HuH-7 (cell line): ENCODE measurements around the gene RAB3B.
"Not testable (repeated sequence)": the region's sequence is repeated elsewhere in the genome, so short reads cannot be mapped to it uniquely, and the experiment has no call there.

Experiments
- DNase-seq: peaks from one replicate; pipeline ENCODE4 v3.0.0; 2011; ENCODE audit warnings: low spot score

RAB3B gene

DNA sequence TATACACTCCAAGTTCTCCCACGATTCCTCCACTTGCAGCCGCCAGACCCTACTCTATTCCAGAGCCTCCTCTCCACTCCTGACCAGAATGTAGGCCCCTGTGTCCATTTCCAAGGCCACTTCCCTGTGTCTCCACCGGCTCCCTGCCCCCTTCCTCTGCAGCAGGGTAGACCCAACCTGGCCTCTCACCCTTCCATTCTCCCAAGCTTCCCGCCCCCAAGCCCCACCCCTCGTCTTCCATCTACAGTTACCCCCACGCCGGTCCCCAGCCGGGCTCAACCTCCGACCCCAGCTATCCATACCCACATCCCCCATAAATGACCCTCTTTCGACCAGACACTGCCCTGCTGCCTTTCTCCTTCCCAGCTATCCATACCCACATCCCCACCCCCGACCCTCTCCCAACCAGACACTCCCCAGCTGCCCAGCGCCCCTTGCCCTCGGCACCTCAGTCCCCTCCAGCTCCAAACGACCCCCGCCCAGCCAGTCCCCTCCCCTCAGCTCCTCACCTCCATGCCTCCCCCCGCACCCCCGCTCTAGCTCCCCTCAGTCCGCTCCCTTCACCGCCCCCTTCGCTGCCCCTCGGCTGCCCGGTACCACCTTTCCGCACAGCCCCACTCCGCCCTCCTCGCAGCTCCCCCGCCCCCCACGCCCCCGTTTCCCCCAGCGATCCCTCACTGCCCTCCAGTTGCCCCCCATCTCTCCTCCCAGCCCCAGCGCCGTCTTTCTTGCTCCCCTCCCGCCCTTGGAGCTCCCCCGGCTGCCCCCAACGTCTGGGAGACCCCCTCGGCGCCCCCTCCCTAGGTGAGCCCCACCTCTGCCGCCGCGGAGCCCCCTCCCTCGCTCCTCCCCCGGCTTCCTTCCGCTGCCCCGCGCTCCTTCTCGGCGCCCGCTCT, 670 bp downstream of the RAB3B start:
- peak; percentile 25 for DNase-seq

DNA sequence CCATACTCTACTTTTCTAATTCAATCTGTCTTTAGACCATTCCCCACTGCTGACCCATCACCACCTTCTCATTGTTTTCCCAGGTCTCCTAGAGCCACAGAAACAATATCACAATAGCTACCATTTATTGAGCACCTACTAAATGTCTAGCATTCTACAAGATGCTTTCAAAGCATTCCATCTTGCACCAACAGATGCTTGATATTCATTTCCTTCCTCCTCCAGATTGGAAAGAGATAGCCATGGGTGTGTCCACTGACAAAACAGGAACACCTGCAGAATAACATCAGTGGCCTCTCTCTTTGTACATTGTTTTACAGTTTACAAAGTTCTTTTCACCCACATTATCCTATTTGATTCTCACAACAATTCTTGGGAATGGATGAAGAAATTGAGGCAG, 2.2 kb downstream of the RAB3B start:
- no peak for DNase-seq

DNA sequence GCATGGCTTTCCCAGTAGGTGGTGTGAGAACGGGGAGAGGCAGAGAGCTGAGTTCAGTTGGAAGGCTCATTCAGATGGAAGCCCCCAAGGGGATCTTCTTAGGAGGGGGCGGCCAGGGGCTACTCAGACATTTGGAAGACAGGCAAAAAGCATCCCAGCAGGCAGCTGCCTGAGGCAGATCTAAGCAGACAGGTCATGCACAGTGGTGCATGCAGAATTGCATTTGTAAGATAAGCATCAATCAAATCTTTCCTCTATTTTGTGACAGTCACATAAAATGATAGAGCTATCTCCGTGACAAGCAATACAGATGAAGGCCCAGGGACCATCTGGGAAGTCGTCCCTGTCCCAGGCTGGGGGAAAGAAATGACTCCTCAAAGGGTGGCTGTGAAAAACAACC, 3.8 kb downstream of the RAB3B start:
- no peak for DNase-seq

DNA sequence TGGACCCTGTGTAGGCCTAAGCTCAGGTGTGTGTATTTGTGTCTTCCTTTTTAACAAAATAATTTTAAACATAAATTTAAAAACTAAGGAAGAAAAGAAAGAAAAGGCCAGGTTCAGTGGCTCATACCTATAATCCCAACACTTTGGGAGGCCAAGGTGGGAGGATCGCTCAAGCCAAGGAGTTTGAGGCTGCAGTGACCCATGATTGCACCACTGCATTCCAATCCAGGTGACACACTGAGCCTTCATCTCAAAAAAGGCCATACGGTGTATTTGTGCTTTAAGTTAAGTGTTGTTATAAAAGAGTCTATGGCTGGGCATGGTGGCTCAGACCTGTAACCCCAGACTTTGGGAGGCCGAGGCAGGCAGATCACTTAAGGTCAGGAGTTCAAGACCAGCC, 8.3 kb downstream of the RAB3B start:
- no peak for DNase-seq

DNA sequence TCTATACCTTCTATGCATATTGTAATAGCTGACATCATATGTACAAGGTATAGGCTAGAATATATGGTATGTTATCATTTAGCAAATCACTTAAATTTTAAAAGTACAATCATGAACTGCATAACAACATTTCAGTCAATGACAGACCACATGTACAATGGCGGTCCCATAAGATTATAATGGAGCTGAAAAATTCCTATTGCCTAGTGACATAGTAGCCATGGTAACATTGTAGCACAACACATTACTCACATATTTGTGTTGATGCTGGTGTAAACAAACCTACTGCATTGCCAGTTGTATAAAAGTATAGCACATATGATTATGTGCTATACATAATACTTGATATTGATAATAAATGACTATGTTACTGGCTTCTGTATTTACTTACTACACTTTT, 8.9 kb downstream of the RAB3B start:
- no peak for DNase-seq

DNA sequence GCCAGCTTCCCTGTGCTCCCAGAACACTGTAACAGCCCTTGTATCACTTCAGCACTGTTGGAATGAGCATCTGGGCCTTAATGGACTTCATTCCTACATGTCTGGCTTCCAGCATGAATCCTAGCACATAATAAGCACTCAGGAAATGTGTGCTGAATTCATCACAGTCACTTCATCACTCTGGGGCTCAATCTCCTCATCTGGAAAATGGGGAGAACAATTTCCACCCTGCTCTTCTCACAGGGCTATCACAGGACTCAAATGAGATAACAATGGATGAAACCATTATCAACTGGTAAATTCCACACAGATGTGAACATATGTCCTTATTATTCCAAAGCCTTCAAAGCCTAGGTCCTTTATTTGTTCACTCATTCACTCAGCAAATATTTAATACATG, 12.4 kb downstream of the RAB3B start:
- DNase-seq = no peak

DNA sequence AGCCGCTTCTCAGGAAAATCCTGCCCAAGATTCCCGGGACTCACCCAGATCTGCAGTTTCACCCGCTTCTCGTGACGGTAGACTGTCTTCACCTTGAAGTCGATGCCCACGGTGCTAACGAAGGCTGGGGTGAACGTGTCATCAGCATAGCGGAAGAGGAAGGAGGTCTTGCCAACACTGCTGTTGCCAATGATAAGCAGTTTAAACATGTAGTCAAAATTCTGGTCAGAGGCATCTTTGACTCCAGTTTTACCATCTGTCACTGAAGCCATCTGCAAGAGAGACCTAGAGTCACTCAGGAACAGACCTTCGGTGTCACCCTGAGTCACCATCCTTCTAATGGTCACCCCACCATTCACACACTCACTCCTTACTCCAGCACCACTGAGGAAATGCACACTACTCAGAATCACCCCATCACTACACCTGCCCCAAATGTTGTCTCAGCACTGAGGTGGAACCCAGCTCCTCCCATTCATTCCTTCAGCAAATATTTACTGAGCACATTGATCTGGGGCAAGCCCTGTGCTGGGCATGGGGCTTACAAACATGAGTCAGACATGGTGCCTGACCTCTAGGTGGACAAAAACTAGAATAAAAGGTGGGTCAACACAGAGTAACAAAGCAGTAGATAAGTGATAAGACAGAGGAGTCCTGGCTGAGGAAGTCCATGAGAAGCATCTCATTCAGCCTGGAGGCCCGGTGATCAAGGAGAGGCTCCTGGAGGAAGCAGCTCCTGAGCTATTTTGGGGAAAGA, 13.5 kb downstream of the RAB3B start:
- DNase-seq = peak; percentile 23

DNA sequence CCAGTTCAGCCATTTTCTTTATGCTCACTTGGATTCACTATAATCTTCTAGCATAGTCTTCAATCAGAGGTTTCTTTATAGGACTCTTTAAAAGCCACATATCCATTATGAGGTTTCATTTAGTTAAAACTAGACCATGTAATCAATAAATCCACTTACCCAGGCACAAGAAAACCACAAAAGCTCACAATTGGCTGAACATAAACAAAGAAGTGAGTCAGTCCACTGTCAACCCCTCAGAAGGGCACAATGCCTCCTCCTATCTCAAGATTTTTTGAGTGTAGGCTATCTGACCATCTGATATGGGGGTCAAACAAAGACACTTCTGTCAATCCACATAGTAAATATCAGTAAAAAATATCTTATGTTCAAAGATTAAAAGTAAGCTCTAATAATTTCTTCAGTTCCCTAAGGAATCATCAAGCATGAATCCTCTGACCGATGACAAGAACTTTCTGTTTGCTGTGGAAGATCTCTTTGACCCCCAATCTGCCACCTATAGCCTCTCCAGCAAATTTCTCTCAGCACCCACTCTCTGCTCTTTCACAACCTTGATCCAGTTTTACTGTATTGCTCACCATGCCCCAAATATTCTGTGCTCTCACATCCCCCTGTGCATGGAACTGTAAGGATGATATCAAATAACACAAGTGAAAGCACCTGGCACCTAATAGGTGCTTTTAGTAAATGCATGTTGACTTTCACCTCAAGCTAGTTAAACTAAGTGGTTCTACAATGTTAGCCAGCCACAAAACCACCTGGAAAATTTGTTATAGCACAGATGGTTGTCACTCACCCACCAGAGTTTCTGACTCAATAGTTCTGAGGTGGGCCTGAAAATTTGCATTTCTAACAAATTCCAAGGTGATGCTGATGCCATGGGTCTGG, 16.7 kb downstream of the RAB3B start:
- no peak for DNase-seq

DNA sequence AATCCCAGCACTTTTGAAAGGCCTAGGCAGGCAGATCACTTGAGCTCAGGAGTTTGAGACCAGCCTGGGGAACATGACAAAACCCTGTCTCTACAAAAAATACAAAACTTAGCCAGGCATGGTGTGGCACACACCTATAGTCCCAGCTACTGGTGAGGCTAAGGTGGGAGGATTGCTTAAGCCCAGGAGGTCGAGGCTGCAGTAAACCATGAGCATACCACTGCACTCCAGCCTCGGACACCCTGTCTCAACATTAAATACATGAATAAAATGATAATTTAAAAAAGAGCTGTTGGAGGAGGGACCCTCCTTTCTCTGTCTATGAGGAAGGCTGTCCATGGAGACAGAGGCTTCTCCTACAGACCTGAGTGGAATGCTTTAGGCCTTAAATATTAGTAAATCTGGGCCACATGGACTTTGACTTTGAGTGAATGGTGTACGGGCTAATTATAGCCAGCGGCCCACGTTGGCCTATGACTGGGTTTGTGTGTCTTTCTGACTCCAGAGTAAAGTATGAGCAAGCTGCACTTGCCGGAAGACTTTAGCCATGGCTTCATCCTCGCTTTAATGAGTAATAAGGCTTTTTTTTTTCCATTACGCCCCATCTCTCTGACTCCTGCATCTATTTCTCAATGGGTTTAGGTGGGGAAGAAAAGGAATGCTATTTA, 21.3 kb downstream of the RAB3B start:
- DNase-seq = peak; percentile 48

DNA sequence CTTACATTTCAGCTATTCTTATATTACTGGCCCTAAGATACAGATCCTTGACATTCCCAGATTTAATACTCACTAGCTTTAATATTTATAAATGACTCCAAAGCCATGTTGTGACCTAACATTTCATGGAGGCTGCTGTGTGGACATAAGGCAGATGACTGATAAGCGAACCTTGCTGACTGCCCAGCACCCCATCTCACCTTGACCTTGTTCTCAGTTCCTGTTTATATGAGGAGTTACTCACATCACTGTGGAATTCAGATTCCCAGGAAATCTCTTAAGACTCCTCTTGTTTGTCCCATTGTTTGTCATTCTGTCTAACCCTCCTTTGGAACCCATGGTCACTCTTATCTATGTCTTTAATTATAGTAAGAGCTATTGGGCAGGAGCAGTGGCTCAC, 21.9 kb downstream of the RAB3B start:
- no peak for DNase-seq

DNA sequence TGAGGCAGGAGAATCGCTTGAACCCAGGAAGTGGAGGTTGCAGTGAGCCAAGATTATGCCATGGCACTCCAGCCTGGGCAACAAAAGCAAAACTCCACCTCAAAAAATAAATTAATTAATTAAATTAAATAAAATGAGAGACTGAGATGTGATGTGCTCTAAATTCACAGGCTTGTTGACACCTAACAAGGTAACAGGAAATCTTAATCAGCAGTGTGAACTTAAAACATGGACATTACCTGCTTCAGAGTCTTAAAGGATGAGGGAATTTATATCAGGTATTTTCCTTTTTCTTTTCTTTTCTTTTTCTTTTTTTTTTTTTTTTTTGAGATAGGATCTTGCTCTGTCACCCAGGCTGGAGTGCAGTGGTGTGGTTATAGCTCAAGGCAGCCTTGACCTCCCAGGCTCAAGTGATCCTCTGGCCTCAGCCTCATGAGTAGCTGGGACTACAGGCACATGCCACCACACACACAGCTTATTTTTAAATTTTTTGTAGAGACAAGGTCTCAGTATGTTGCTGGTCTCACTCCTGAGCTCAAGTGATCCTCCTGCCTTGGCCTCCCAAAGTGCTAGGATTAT, 23.2 kb downstream of the RAB3B start:
- DNase-seq = not testable (repeated sequence)

DNA sequence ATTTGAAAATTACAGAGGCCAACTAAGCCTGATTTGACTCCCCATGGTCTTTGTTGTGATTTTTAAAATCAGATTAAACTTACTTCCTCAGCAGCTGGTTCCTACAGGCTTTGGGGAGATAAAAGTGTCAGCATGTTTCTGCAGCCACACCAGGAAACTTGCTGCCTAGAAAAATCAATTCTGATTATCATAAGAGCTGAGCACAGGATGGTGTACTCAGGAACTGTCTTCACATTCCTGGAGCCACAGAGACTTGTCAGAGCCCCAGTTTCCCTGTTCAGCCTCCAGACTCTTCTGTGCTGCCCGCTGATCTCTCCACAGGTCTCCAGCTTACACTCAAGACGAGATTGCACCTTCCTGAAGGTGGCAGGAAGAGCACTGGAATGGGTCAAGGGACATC, 23.9 kb downstream of the RAB3B start:
- DNase-seq = no peak

DNA sequence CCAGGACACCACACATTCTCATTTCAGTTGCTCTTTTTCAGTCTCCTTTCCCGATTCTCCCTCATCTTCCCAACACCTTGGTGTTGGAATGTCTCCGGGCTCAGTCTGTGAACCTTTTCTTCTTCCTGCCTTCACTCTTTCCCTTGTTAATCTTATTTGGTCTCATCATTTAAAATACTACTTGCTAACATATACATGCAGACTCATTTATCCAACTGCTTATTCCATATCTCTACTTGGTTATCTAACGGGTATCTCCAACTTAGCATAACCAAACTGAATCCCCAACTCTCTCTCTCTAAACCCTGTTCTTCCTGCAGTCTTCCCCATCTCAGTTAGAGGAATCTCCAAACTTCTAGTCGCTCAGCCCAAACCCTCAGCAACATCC, 26.2 kb downstream of the RAB3B start:
- no peak for DNase-seq

DNA sequence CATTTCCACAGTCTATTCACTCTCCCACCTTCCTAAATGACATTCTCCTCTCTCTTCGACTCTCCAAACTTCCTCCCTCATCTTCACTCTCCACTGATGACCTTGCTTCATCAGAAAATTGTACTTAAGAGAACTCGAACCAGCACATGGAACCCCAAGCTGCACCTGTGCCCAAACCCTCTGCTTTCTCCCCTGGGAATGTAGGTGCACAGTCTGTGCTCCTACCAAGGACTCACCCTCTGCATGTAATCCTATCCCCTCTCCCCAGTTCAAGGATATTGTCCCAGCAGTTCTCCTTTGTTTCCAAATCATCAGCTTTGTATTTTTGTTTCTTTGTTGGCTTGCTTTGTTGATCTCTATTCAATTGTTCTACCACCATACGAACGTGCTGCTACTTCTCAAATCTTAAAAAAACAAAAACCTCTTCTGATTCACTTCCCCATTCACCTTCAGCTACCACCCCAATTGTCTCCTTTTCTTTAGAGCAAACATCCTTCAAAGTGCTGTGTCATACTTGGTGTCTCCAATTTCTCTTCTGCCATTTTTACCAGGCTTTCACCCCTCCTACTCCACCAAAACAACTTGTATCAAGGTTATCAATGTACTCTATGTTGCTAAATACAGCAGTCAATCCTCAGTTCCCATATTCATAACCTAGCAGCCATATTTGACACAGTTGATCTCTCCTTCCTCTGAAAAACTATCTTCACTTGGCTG, 26.8 kb downstream of the RAB3B start:
- no peak for DNase-seq

DNA sequence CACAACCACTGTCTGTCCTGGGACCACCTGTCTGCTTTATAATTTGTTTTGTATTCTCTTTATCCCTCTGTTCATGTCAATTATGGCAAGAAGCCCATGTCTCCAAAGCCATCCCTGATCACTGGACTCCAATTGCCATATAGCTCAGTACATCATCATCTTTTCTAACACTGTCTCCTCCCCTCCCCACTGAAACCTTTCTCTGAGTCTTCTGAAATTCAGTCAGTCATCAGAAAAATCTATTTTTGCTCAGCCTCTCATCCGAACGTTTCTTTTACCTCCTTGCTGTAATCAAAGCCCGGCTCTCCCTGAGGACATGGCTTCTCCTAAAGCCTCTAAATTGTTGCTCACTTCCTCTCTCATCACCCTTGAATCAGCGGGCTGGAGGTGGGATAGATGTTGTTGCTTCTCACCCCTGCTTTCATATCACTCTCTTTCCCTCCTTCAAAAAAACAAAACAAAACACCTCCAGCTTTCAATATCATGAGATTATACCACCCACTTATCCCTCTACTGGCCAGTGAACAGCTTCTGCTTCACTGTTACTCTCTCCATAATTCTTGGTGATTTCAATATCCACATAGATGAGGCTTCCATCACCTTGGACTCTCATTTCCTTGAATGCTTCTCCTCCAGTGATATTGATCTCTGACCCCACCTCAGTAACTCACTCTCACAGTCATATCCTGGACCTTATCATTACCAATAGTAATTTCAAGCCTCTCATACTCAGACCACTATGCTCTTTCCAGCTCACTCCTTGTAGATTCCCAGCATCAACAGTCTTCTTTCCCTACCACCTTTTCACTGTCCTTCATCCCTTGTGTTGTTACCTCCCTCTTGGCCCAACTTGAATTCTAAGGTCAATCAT, 27.8 kb downstream of the RAB3B start:
- no peak for DNase-seq

DNA sequence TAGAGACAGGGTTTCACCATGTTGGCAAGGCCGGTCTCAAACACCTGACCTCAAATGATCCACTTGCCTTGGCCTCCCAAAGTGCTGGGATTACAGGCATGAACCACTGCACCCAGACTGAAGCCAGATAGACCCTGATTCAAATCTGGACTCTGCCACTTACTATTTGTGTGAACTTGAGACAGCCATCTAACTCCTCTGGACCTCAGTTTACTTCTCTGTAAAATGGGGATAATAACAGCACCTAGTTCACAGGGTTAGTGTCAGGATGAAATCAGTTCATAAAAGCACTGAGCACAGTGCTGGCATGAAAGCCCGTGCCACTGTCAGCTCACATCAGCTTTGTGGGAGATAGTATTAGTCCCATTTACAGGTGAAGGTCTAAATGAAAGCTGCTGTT, 28.5 kb downstream of the RAB3B start:
- DNase-seq = no peak

DNA sequence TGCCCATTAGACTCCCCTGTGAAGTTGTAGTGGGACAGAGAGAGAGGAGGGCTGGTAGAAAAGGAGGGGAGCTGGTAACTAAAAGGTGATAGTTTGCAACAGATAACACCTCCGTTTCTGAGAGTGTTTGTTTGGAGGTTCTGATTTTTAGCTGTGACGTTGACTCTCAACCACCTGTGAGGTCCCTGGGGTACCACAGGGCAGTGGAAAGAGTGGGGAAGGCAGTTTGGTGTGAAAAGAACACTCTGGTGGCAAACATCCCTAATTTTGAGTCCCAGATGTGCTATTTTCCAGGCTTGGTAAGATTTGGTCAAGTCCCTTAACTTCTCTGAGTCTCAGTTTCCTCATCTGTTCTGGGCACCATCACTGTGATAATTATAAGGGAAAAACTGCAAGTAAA, 29.3 kb downstream of the RAB3B start:
- no peak for DNase-seq

DNA sequence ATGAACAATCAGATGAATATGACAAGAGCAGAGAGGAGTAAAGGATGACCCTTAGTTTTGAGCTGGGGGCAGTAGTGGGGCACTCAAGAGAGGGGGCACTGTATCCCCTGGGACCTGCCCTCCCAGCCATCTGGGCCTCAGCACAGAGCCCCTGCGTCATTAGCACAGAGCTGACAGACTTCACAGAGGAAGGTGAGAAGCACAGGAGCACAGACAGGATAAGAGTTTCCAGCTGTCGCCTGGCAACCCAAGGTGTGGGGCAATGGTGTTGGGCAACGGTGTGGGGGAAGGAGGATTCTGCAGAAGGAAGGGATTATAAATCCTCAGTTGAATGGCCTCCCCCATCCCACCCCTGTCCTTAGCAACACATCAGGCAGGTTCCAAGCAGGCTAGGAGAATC, 30.2 kb downstream of the RAB3B start:
- DNase-seq = peak; percentile 17

DNA sequence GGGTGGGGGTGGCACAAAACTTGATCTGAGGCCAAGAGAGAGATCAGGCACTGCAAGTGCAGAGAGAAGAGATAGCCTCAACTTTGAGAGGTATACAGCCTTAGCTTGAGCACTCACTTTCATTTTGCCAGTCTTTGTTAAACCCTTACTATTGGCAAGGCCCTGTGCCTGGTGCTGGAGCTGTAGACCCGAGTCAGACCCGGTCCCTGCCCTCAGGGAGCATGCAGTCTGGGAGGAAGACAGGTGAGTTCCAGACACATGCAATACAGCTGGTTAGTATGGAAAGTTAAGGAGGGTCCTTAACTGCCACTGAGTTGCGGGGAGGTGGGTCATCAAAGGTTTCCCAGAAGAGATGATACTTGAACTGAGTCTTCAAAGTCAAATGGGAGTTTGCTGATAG, 31.7 kb downstream of the RAB3B start:
- DNase-seq = no peak

DNA sequence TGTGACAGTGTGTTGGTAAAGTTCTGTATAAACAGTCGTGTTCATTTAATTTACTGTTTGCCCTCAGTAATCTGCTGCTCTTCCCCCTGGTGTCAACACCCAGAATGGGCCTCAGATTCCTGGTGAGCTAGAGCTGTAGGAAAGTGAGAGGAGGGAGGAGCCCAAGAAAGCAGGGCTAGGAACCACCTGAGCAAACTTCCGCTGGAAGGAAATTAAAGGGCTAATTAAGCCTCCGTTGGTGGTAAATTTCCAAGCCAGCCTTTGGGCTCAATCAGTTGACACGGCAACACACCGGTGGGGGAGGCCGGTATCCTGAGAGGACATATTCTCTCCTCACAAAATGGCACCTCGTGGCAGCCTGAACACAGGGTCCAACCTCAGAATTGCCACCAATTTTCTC, 32.9 kb downstream of the RAB3B start:
- DNase-seq = no peak
